GM12865 (cell line): ENCODE data around the gene ALG5.

ENCODE experiments used
- DNase-seq: peaks from one replicate; pipeline ENCODE4 v3.0.0; 2010; ENCODE audit warnings: low read depth
- H3K4me3 ChIP-seq: 2 replicates; pipeline ENCODE4 v1.5.1; 2011; ENCODE audit warnings: mild to moderate bottlenecking, low read depth, low read length, control low read depth
- CTCF ChIP-seq: IDR thresholded peaks from 2 replicates; pipeline ENCODE4 v1.5.1; 2011; ENCODE audit warnings: low read length, control low read depth, low read depth, inconsistent platforms; ENCODE audit not compliant: insufficient read depth; ENCODE audit errors: missing control alignments

The ALG5 gene

GRCh38 chr13:36907821-36908220, 91.3 kb downstream of the ALG5 start:
- no peak for DNase-seq
- TF ChIP-seq CTCF = no peak
- H3K4me3 ChIP-seq = no peak overlapping the region

GRCh38 chr13:36907266-36907665, 91.9 kb downstream of the ALG5 start:
- DNase-seq = no peak
- no peak for TF ChIP-seq CTCF
- H3K4me3 ChIP-seq = no peak overlapping the region

- no peak overlapping the region for H3K4me3 ChIP-seq
- TF ChIP-seq CTCF = no peak
- no peak for DNase-seq
These were observed 93.2 kb downstream of the ALG5 start for GRCh38 chr13:36905944-36906343.

- no peak for DNase-seq
- TF ChIP-seq CTCF = no peak
- no peak overlapping the region for H3K4me3 ChIP-seq
These were observed 95.1 kb downstream of the ALG5 start for GRCh38 chr13:36903925-36904595.
